ENCODE results near the gene SPOCD1.
A peak's percentile ranks its signal among the peaks of the same experiment; 100 is the strongest.

The SPOCD1 gene

GRCh38 chr1:31785947-31786290 lies 29.9 kb downstream of the SPOCD1 start:
- DNase-seq, result no peak

GRCh38 chr1:31785020-31785946 lies 30.5 kb downstream of the SPOCD1 start:
- no peak for DNase-seq

GRCh38 chr1:31784356-31785019 lies 31.3 kb downstream of the SPOCD1 start:
- DNase-seq, result no peak

GRCh38 chr1:31783846-31784245 lies 32.0 kb downstream of the SPOCD1 start:
- DNase-seq, result no peak

GRCh38 chr1:31782421-31783410 lies 33.1 kb downstream of the SPOCD1 start:
- no peak for DNase-seq

GRCh38 chr1:31781756-31782371 lies 34.0 kb downstream of the SPOCD1 start:
- no peak for DNase-seq

- no peak for DNase-seq
Observed at GRCh38 chr1:31781138-31781755, 34.6 kb downstream of the SPOCD1 start.

GRCh38 chr1:31780632-31781031 lies 35.2 kb downstream of the SPOCD1 start:
- DNase-seq, result no peak

- no peak for DNase-seq
Observed at GRCh38 chr1:31779687-31780086, 36.1 kb downstream of the SPOCD1 start.

GRCh38 chr1:31778763-31779488 lies 36.9 kb downstream of the SPOCD1 start:
- no peak for DNase-seq

- no peak for DNase-seq
Observed at GRCh38 chr1:31776516-31776915, 39.3 kb downstream of the SPOCD1 start.

- DNase-seq, result no peak
Observed at GRCh38 chr1:31776032-31776431, 39.8 kb downstream of the SPOCD1 start.

- no peak for DNase-seq
Observed at GRCh38 chr1:31775210-31775999, 40.4 kb downstream of the SPOCD1 start.

GRCh38 chr1:31774495-31774894 lies 41.3 kb downstream of the SPOCD1 start:
- DNase-seq, result no peak

- no peak for DNase-seq
Observed at GRCh38 chr1:31773861-31774260, 42.0 kb downstream of the SPOCD1 start.

GRCh38 chr1:31772669-31773248 lies 43.1 kb downstream of the SPOCD1 start:
- DNase-seq, result no peak

GRCh38 chr1:31771891-31772668 lies 43.7 kb downstream of the SPOCD1 start:
- DNase-seq, result peak; percentile 73

- no peak for DNase-seq
Observed at GRCh38 chr1:31769720-31770390, 46.0 kb downstream of the SPOCD1 start.

Measured in activated CD4-positive, alpha-beta T cell treated with anti-CD3 and anti-CD28 coated beads for 48 hours (primary cell).